22Rv1 (cell line): ENCODE results near the gene KLK2.

Experiments used
- ZFX ChIP-seq: fragments of 450-650 bp; IDR thresholded peaks from 2 replicates; pipeline ENCODE4 v1.6.1; 2017; ENCODE audit warnings: antibody characterized with exemption, borderline replicate concordance
- TF ChIP-seq, protein P1 (sequence below): fragments of 450-650 bp; IDR thresholded peaks from 2 replicates; pipeline ENCODE4 v1.5.1; 2017; ENCODE audit warnings: mild to moderate bottlenecking

- TF ChIP-seq, protein P1, sequence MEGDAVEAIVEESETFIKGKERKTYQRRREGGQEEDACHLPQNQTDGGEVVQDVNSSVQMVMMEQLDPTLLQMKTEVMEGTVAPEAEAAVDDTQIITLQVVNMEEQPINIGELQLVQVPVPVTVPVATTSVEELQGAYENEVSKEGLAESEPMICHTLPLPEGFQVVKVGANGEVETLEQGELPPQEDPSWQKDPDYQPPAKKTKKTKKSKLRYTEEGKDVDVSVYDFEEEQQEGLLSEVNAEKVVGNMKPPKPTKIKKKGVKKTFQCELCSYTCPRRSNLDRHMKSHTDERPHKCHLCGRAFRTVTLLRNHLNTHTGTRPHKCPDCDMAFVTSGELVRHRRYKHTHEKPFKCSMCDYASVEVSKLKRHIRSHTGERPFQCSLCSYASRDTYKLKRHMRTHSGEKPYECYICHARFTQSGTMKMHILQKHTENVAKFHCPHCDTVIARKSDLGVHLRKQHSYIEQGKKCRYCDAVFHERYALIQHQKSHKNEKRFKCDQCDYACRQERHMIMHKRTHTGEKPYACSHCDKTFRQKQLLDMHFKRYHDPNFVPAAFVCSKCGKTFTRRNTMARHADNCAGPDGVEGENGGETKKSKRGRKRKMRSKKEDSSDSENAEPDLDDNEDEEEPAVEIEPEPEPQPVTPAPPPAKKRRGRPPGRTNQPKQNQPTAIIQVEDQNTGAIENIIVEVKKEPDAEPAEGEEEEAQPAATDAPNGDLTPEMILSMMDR = no peak
- no peak for TF ChIP-seq ZFX
These were observed 4.1 kb downstream of the KLK2 start for GRCh38 chr19:50877338-50877737.
